HepG2 (cell line): ENCODE results near the gene CD19. TPM values are rescaled to one million over a fixed set of nuclear protein-coding genes. Genes with fewer than 3 reads are reported as not detected.

Experiments used
- FOSL2 ChIP-seq: sonication (generic); formaldehyde crosslinking; IDR thresholded peaks from 2 replicates; pipeline ENCODE4 v1.4.0; 2020; ENCODE audit warnings: missing genetic modification reagents
- GPN1 ChIP-seq: sonication (generic); formaldehyde crosslinking; IDR thresholded peaks from 2 replicates; pipeline ENCODE4 v1.5.1; 2020; ENCODE audit warnings: missing genetic modification reagents, borderline replicate concordance
- RAD21 ChIP-seq: fragments of 450-650 bp; formaldehyde crosslinking; IDR thresholded peaks from 2 replicates; pipeline ENCODE4 v1.5.0; 2020; ENCODE audit warnings: mild to moderate bottlenecking
- SIN3A ChIP-seq: IDR thresholded peaks from 2 replicates; pipeline ENCODE4 v1.6.1; 2011; ENCODE audit warnings: low read depth, mild to moderate bottlenecking, control low read depth, low read length, borderline replicate concordance
- WIZ ChIP-seq: sonication (generic); formaldehyde crosslinking; IDR thresholded peaks from 2 replicates; pipeline ENCODE4 v1.5.1; 2020; ENCODE audit warnings: mild to moderate bottlenecking, missing genetic modification reagents
- ZBTB42 ChIP-seq: sonication (generic); formaldehyde crosslinking; IDR thresholded peaks from 2 replicates; pipeline ENCODE4 v1.5.0; 2020; ENCODE audit warnings: mild to moderate bottlenecking, missing genetic modification reagents
- ZNF317 ChIP-seq: sonication (generic); formaldehyde crosslinking; IDR thresholded peaks from 2 replicates; pipeline ENCODE4 v1.5.0; 2020; ENCODE audit warnings: mild to moderate bottlenecking, missing genetic modification reagents
- ZNF431 ChIP-seq: sonication (generic); formaldehyde crosslinking; IDR thresholded peaks from 2 replicates; pipeline ENCODE4 v1.9.0; 2022; ENCODE audit warnings: missing genetic modification reagents, low read depth, mild to moderate bottlenecking, borderline replicate concordance
- ZNF792 ChIP-seq: IDR thresholded peaks from 2 replicates; pipeline ENCODE4 v1.6.1; 2016
- polyA plus RNA-seq, 8 experiments: library from polyadenylated mRNA; depleted of rRNA in 3 of 8; stranded (reverse) in 7 of 8; unstranded in 1 of 8; fragments of >200 nt; fragmentation: Illumina TruSeq in 4 of 8; extraction: Trizol in 4 of 8; gene quantifications; 2 replicates each; pipeline versions ENCODE4 v1.2.1 to v1.2.3, GENCODE V29; 2011 to 2016; ENCODE audit warnings: low read depth in 4 of 8, missing spikeins in 1 of 8, mixed read lengths in 1 of 8; ENCODE audit not compliant: insufficient read depth in 1 of 8
- total RNA-seq, 5 experiments: library from RNA; depleted of rRNA; stranded (reverse); fragments of >200 nt; fragmentation: Illumina TruSeq; extraction: Trizol; gene quantifications; 2 replicates each; pipeline ENCODE4 v1.2.3, GENCODE V29; 2016; ENCODE audit warnings: low read depth in 1 of 5
- TF ChIP-seq, protein P1 (sequence below): sonication (generic); formaldehyde crosslinking; IDR thresholded peaks from 2 replicates; pipeline ENCODE4 v1.4.0; 2020; ENCODE audit warnings: mild to moderate bottlenecking, missing genetic modification reagents
- TF ChIP-seq, protein P2 (sequence below): sonication (generic); formaldehyde crosslinking; IDR thresholded peaks from 2 replicates; pipeline ENCODE4 v1.5.0; 2020; ENCODE audit warnings: missing genetic modification reagents
- TF ChIP-seq, protein P3 (sequence below): sonication (generic); formaldehyde crosslinking; IDR thresholded peaks from 2 replicates; pipeline ENCODE4 v1.9.0; 2022; ENCODE audit warnings: missing genetic modification reagents, mild to moderate bottlenecking, borderline replicate concordance
- TF ChIP-seq, protein P4 (sequence below): IDR thresholded peaks from 2 replicates; pipeline ENCODE4 v1.6.1; 2016; ENCODE audit warnings: missing compliant biosample characterization, missing genetic modification reagents, borderline replicate concordance

Gene CD19
- total and polyA plus RNA-seq, 2 of the 13 experiments (the other 11 are each of a cell fraction or from before 2014, with no cell fraction given), result 0.55 to 1.1 TPM

DNA sequence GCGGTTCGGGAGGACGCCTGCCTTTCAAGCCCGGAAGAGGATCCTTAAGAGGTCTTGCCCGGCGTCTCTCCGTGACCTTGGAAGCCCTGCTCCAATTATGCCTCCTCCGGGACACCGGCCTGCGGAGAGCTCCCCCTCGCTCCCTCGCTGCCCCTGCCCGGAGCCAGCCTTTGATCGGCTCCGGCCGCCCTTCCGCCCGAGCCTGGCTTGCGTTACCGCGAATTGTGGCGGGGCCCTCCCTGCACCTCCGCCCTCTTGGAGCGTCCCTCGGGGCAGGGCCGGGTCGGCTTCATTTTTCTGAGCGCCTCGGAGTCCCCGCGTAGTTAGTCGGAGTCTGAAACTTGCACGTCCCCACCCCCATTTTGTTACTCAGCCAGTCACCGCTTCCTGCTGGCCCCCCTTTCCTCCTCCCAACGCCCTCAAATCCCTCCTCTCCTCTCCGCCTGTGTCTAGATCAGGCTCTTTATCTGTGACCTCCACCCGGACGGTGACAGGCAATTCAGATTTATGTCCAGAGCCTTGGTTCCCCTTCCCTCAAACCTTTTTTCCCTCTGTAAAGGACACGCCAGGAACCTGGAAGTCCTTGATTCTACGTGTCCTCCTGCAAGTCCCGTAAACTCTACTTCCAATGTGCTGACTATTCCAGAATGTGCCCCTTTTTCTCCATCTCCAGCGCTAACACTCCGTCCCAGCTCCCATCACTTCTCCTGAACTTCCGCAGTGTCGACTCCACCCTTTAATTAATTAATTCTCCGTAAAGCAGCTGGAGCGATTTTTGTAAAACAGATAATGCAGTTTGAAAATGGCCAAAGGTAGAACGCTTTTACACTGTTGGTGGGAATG is 6.2 kb upstream of the CD19 start (continued):
- TF ChIP-seq, protein P1, sequence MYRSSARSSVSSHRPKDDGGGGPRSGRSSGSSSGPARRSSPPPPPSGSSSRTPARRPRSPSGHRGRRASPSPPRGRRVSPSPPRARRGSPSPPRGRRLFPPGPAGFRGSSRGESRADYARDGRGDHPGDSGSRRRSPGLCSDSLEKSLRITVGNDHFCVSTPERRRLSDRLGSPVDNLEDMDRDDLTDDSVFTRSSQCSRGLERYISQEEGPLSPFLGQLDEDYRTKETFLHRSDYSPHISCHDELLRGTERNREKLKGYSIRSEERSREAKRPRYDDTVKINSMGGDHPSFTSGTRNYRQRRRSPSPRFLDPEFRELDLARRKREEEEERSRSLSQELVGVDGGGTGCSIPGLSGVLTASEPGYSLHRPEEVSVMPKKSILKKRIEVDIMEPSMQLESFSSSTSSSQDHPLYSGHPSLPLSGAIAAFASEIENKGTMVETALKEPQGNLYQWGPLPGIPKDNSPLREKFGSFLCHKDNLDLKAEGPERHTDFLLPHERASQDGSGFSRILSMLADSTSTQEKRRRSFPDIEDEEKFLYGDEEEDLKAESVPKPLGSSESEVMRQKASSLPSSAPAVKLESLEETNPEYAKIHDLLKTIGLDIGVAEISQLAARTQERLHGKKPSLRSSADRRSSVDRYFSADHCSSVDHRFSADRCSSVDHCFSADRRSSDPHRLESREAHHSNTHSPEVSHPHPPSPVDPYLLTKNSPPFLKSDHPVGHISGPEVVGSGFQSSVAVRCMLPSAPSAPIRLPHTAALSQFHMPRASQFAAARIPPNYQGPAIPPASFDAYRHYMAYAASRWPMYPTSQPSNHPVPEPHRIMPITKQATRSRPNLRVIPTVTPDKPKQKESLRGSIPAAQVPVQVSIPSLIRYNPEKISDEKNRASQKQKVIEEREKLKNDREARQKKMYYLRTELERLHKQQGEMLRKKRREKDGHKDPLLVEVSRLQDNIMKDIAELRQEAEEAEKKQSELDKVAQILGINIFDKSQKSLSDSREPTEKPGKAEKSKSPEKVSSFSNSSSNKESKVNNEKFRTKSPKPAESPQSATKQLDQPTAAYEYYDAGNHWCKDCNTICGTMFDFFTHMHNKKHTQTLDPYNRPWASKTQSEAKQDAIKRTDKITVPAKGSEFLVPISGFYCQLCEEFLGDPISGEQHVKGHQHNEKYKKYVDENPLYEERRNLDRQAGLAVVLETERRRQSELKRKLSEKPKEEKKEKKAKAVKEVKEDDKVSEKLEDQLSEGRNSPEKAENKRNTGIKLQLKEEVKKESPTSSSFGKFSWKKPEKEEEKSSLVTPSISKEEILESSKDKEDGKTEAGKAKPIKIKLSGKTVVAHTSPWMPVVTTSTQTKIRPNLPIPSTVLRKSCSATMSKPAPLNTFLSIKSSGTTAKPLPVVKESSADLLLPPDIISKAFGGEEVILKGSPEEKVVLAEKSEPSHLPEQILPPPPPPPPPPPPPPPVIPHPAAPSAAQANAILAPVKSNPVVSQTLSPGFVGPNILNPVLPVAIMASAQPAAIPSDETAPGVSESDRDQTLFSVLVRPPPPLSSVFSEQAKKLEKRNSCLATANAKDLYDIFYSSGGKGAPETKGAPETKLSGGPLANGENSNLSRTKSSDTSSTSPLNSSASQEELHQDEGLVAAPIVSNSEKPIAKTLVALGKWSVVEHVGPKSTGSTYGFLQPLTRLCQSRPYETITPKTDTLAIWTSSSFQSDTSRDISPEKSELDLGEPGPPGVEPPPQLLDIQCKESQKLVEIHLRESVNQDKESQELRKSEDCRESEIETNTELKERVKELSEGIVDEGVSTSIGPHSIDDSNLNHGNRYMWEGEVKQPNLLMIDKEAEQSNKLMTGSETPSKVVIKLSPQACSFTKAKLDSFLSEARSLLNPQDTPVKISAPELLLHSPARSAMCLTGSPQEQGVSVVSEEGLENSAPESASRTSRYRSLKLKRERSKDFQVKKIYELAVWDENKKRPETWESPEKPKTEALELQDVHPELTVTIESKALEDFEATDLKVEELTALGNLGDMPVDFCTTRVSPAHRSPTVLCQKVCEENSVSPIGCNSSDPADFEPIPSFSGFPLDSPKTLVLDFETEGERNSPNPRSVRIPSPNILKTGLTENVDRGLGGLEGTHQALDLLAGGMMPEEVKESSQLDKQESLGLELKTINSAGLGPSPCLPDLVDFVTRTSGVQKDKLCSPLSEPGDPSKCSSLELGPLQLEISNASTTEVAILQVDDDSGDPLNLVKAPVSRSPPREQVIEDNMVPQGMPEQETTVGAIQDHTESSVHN (CRISPR knock-in tag), result 0 out of 2 replicates have a peak, but pooled peaks have one; percentile 7
- TF ChIP-seq, protein P2, sequence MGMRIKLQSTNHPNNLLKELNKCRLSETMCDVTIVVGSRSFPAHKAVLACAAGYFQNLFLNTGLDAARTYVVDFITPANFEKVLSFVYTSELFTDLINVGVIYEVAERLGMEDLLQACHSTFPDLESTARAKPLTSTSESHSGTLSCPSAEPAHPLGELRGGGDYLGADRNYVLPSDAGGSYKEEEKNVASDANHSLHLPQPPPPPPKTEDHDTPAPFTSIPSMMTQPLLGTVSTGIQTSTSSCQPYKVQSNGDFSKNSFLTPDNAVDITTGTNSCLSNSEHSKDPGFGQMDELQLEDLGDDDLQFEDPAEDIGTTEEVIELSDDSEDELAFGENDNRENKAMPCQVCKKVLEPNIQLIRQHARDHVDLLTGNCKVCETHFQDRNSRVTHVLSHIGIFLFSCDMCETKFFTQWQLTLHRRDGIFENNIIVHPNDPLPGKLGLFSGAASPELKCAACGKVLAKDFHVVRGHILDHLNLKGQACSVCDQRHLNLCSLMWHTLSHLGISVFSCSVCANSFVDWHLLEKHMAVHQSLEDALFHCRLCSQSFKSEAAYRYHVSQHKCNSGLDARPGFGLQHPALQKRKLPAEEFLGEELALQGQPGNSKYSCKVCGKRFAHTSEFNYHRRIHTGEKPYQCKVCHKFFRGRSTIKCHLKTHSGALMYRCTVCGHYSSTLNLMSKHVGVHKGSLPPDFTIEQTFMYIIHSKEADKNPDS (CRISPR knock-in tag), result 0 out of 2 replicates have a peak, but pooled peaks have one; percentile 9
- TF ChIP-seq, protein P3, sequence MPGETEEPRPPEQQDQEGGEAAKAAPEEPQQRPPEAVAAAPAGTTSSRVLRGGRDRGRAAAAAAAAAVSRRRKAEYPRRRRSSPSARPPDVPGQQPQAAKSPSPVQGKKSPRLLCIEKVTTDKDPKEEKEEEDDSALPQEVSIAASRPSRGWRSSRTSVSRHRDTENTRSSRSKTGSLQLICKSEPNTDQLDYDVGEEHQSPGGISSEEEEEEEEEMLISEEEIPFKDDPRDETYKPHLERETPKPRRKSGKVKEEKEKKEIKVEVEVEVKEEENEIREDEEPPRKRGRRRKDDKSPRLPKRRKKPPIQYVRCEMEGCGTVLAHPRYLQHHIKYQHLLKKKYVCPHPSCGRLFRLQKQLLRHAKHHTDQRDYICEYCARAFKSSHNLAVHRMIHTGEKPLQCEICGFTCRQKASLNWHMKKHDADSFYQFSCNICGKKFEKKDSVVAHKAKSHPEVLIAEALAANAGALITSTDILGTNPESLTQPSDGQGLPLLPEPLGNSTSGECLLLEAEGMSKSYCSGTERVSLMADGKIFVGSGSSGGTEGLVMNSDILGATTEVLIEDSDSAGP (CRISPR knock-in tag), result peak; percentile 81; the same call in 1 of the 2 replicates
- TF ChIP-seq RAD21 (CRISPR knock-in tag) (peak; percentile 31), WIZ (CRISPR knock-in tag) (no peak), FOSL2 (CRISPR knock-in tag) (peak; percentile 4; the same call in 1 of the 2 replicates), SIN3A (peak; percentile 18; the same call in 1 of the 2 replicates), ZNF792 (CRISPR knock-in tag) (0 out of 2 replicates have a peak, but pooled peaks have one; percentile 43), ZBTB42 (CRISPR knock-in tag) (no peak), ZNF317 (CRISPR knock-in tag) (peak; percentile 68; the same call in 1 of the 2 replicates), ZNF431 (CRISPR knock-in tag) (peak; percentile 81), GPN1 (CRISPR knock-in tag) (no peak)
- TF ChIP-seq, protein P4, sequence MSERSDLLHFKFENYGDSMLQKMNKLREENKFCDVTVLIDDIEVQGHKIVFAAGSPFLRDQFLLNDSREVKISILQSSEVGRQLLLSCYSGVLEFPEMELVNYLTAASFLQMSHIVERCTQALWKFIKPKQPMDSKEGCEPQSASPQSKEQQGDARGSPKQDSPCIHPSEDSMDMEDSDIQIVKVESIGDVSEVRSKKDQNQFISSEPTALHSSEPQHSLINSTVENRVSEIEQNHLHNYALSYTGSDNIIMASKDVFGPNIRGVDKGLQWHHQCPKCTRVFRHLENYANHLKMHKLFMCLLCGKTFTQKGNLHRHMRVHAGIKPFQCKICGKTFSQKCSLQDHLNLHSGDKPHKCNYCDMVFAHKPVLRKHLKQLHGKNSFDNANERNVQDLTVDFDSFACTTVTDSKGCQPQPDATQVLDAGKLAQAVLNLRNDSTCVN (CRISPR knock-in tag), result peak; percentile 33; the same call in 1 of the 2 replicates
